HG02973 (cell line): Measurements from ENCODE around the gene USP22.

Experiments used
- ATAC-seq: cut with Tn5 transposase; IDR thresholded peaks from one replicate; pipeline ENCODE4 v1.9.1; 2021; ENCODE audit warnings: moderate library complexity; ENCODE audit not compliant: unreplicated experiment

The USP22 gene

GRCh38 chr17:21002309-21003006 is 40.4 kb downstream of the USP22 start:
- no peak for ATAC-seq

GRCh38 chr17:21001813-21002221 is 41.0 kb downstream of the USP22 start:
- ATAC-seq, result no peak

- ATAC-seq, result no peak
Observed at GRCh38 chr17:21001111-21001812, 41.5 kb downstream of the USP22 start.

GRCh38 chr17:20999841-21000532 is 42.8 kb downstream of the USP22 start:
- ATAC-seq, result no peak

- no peak for ATAC-seq
Observed at GRCh38 chr17:20999044-20999573, 43.7 kb downstream of the USP22 start.

GRCh38 chr17:20998571-20999043 is 44.2 kb downstream of the USP22 start:
- no peak for ATAC-seq

GRCh38 chr17:20997711-20998570 is 44.9 kb downstream of the USP22 start:
- no peak for ATAC-seq

- no peak for ATAC-seq
Observed at GRCh38 chr17:20996724-20997615, 45.8 kb downstream of the USP22 start.

- ATAC-seq, result no peak
Observed at GRCh38 chr17:20995873-20996723, 46.7 kb downstream of the USP22 start.

GRCh38 chr17:20995164-20995872 is 47.5 kb downstream of the USP22 start:
- ATAC-seq, result no peak

GRCh38 chr17:20994779-20995149 is 48.0 kb downstream of the USP22 start:
- no peak for ATAC-seq

- no peak for ATAC-seq
Observed at GRCh38 chr17:20993863-20994778, 48.7 kb downstream of the USP22 start.

GRCh38 chr17:20992987-20993862 is 49.6 kb downstream of the USP22 start:
- ATAC-seq, result no peak

GRCh38 chr17:20992416-20992815 is 50.4 kb downstream of the USP22 start:
- ATAC-seq, result no peak

- no peak for ATAC-seq
Observed at GRCh38 chr17:20991276-20992037, 51.4 kb downstream of the USP22 start.
